DOHH2 (cell line): ENCODE measurements around the gene PLS3.

Experiments
- H3F3A ChIP-seq: fragments of 200-600 bp; sonication (generic), shearing (Covaris generic); 2 replicates; pipeline ENCODE4 v1.6.0; 2016; ENCODE audit warnings: antibody characterized with exemption, mild to moderate bottlenecking; ENCODE audit not compliant: control insufficient read depth, insufficient read depth
- H3K27ac ChIP-seq: fragments of 200-600 bp; sonication (generic); 2 replicates; pipeline ENCODE4 v1.5.1; 2014; ENCODE audit warnings: low read depth, mild to moderate bottlenecking, low read length, moderate library complexity
- H3K27me3 ChIP-seq: fragments of 200-600 bp; sonication (generic); 2 replicates; pipeline ENCODE4 v1.6.1; 2014; ENCODE audit warnings: mild to moderate bottlenecking, low read length, mixed read lengths; ENCODE audit not compliant: control insufficient read depth
- H3K36me3 ChIP-seq: fragments of 200-600 bp; sonication (generic); 2 replicates; pipeline ENCODE4 v1.6.1; 2014; ENCODE audit warnings: mild to moderate bottlenecking, low read length, moderate library complexity, mixed read lengths; ENCODE audit not compliant: control insufficient read depth
- H3K4me1 ChIP-seq: fragments of 200-600 bp; sonication (generic); 2 replicates; pipeline ENCODE4 v1.6.1; 2014; ENCODE audit warnings: mild to moderate bottlenecking, low read length, mixed read lengths; ENCODE audit not compliant: control insufficient read depth
- H3K4me2 ChIP-seq: fragments of 200-600 bp; sonication (generic); 2 replicates; pipeline ENCODE4 v1.6.0; 2014; ENCODE audit warnings: mild to moderate bottlenecking, low read length, moderate library complexity
- H3K4me3 ChIP-seq: fragments of 200-600 bp; sonication (generic); 2 replicates; pipeline ENCODE4 v1.5.1; 2014; ENCODE audit warnings: mild to moderate bottlenecking, low read length, mixed read lengths
- H3K79me2 ChIP-seq: fragments of 200-600 bp; sonication (generic); 2 replicates; pipeline ENCODE4 v1.6.1; 2014; ENCODE audit warnings: mild to moderate bottlenecking, low read length, mixed read lengths; ENCODE audit not compliant: control insufficient read depth
- H3K9me2 ChIP-seq: fragments of 200-600 bp; sonication (generic); replicated peaks from 2 replicates; pipeline ENCODE4 v1.6.1; 2014; ENCODE audit warnings: mild to moderate bottlenecking, low read length, mixed read lengths; ENCODE audit not compliant: control insufficient read depth
- H3K9me3 ChIP-seq: fragments of 200-600 bp; sonication (generic); 2 replicates; pipeline ENCODE4 v1.6.1; 2014; ENCODE audit warnings: antibody characterized with exemption, low read length, mixed read lengths; ENCODE audit not compliant: control insufficient read depth, insufficient read depth
- H4K20me1 ChIP-seq: fragments of 200-600 bp; sonication (generic); 2 replicates; pipeline ENCODE4 v1.6.0; 2014; ENCODE audit warnings: low read depth, mild to moderate bottlenecking, antibody characterized with exemption, low read length, moderate library complexity; ENCODE audit not compliant: control insufficient read depth, insufficient read depth
- CTCF ChIP-seq: fragments of 200-600 bp; sonication (generic); IDR thresholded peaks from one replicate; pipeline ENCODE4 v1.5.1; 2014; ENCODE audit warnings: antibody characterized with exemption, mild to moderate bottlenecking, low read depth, low read length; ENCODE audit not compliant: poor library complexity, severe bottlenecking
- EZH2phosphoT487 ChIP-seq: fragments of 200-600 bp; sonication (generic); IDR thresholded peaks from 2 replicates; pipeline ENCODE4 v1.6.1; 2017; ENCODE audit warnings: borderline replicate concordance, mild to moderate bottlenecking, antibody characterized with exemption, low read length, moderate library complexity, mixed read lengths

The PLS3 gene

DNA sequence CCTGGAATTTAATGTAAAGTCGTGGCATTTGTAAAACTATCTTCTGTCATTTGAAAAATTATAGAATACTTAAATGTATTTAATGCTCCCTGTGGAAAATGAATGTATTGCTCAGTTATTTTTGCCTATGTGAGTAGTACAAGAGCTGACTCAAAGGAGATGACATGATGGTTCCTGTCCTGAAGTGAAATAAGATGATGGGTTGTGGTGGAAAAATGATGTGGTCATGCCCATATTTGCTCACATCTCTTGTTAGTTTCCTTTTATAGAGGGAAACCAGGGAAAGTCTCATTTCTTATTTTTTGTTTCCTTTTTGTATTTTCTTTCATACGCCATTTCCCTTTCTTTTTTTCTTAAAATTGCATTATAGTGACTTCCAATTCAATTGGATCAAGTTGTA, 23.7 kb downstream of the PLS3 start:
- Histone ChIP-seq H3F3A (no peaks in the 10 kb centered on the region), H3K9me2 (no peaks in the 10 kb centered on the region), H4K20me1 (no peaks in the 10 kb centered on the region), H3K4me1 (no peaks in the 10 kb centered on the region), H3K36me3 (no peaks in the 10 kb centered on the region), H3K27ac (no peak overlapping the region), H3K4me3 (no peak overlapping the region), H3K27me3 (no peaks in the 10 kb centered on the region), H3K79me2 (no peaks in the 10 kb centered on the region), H3K9me3 (no peaks in the 10 kb centered on the region), H3K4me2 (no peak overlapping the region)
- TF ChIP-seq CTCF: no peak
- no peak for TF ChIP-seq EZH2phosphoT487

- no peaks in the 10 kb centered on the region for H4K20me1 ChIP-seq
- no peak overlapping the region for H3K27ac ChIP-seq
- no peaks in the 10 kb centered on the region for H3K79me2 ChIP-seq
- H3K4me3 ChIP-seq: no peak overlapping the region
- no peaks in the 10 kb centered on the region for H3F3A ChIP-seq
- H3K4me2 ChIP-seq: no peak overlapping the region
- no peaks in the 10 kb centered on the region for H3K9me2 ChIP-seq
- no peaks in the 10 kb centered on the region for H3K36me3 ChIP-seq
- no peaks in the 10 kb centered on the region for H3K4me1 ChIP-seq
- no peaks in the 10 kb centered on the region for H3K9me3 ChIP-seq
- H3K27me3 ChIP-seq: no peaks in the 10 kb centered on the region
- TF ChIP-seq EZH2phosphoT487: no peak
- TF ChIP-seq CTCF: no peak
These were observed 27.2 kb downstream of the PLS3 start for GRCh38 chrX:115588179-115588578.

DNA sequence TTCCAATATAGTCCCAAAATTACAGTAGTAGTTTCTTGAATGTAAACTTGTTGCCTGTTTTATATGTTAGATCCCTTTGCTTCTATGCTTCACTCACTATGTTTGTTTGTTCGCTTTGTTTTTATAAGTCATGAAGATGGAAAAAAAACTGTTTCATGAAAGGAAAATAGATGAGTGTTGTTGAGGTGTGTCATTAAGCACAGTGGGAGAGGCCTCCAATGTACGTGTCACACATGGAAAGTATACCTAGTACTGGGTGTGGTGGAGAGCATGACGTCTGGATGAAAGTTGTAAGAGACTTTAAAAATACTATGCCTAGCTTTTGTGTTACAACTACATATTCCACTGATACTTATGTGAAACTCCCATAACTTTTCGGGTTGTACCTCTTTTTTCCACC, 28.4 kb downstream of the PLS3 start:
- Histone ChIP-seq H3F3A (no peaks in the 10 kb centered on the region), H3K4me3 (no peak overlapping the region), H3K9me3 (no peaks in the 10 kb centered on the region), H3K79me2 (no peaks in the 10 kb centered on the region), H3K9me2 (no peaks in the 10 kb centered on the region), H3K27me3 (no peaks in the 10 kb centered on the region), H3K4me2 (no peak overlapping the region), H3K4me1 (no peaks in the 10 kb centered on the region), H3K27ac (no peak overlapping the region), H3K36me3 (no peaks in the 10 kb centered on the region), H4K20me1 (no peaks in the 10 kb centered on the region)
- TF ChIP-seq CTCF (no peak), EZH2phosphoT487 (no peak)

- no peaks in the 10 kb centered on the region for H4K20me1 ChIP-seq
- H3K27ac ChIP-seq: no peak overlapping the region
- H3K4me3 ChIP-seq: no peak overlapping the region
- H3K36me3 ChIP-seq: no peaks in the 10 kb centered on the region
- no peaks in the 10 kb centered on the region for H3K27me3 ChIP-seq
- H3K9me3 ChIP-seq: no peaks in the 10 kb centered on the region
- TF ChIP-seq EZH2phosphoT487: no peak
- no peak for TF ChIP-seq CTCF
- H3K9me2 ChIP-seq: no peaks in the 10 kb centered on the region
- H3K4me2 ChIP-seq: no peak overlapping the region
- H3F3A ChIP-seq: no peaks in the 10 kb centered on the region
- H3K4me1 ChIP-seq: no peaks in the 10 kb centered on the region
- no peaks in the 10 kb centered on the region for H3K79me2 ChIP-seq
These were observed 30.4 kb downstream of the PLS3 start for GRCh38 chrX:115591420-115591819.
